Fibroblast of lung (primary cell): ENCODE data around the gene GNAT1. TPM values are rescaled to one million over a fixed set of nuclear protein-coding genes. Genes with fewer than 3 reads are reported as not detected.

ENCODE experiments used
- DNase-seq, 2 donors: peaks; one replicate each; pipeline versions ENCODE4 v3.0.0 to v3.0.0-alpha.2; 2010; ENCODE audit warnings: low read depth in 2 of 2
- H2AFZ ChIP-seq: 2 replicates; pipeline ENCODE4 v1.5.1; 2012; ENCODE audit warnings: low read length, control low read depth, inconsistent platforms
- H3K27ac ChIP-seq: 2 replicates; pipeline ENCODE4 v1.5.1; 2011; ENCODE audit warnings: low read length, control low read depth; ENCODE audit not compliant: insufficient read depth
- H3K27me3 ChIP-seq: 2 replicates; pipeline ENCODE4 v1.5.1; 2011; ENCODE audit warnings: mild to moderate bottlenecking, low read length; ENCODE audit not compliant: control insufficient read depth, insufficient read depth
- H3K36me3 ChIP-seq: 2 replicates; pipeline ENCODE4 v1.5.1; 2011; ENCODE audit warnings: low read length; ENCODE audit not compliant: control insufficient read depth, insufficient read depth
- H3K4me1 ChIP-seq: 2 replicates; pipeline ENCODE4 v1.5.1; 2011; ENCODE audit warnings: low read length; ENCODE audit not compliant: control insufficient read depth, insufficient read depth; ENCODE audit errors: extremely low read depth
- H3K4me2 ChIP-seq: 2 replicates; pipeline ENCODE4 v1.5.1; 2011; ENCODE audit warnings: low read length, control low read depth; ENCODE audit not compliant: insufficient read depth; ENCODE audit errors: extremely low read depth
- H3K4me3 ChIP-seq, 4 experiments: fragments of 200-600 bp in 1 of 4; sonication (generic) in 1 of 4; replicated peaks in 1 of 4; 2 replicates each; pipeline ENCODE4 v1.5.1; 2011 to 2016; ENCODE audit warnings: low read length in 4 of 4, low read depth in 3 of 4, mild to moderate bottlenecking in 3 of 4, control low read depth in 2 of 4, inconsistent platforms in 1 of 4, mixed read lengths in 1 of 4; ENCODE audit not compliant: insufficient read depth in 1 of 4; ENCODE audit errors: control extremely low read depth in 1 of 4
- H3K79me2 ChIP-seq: 2 replicates; pipeline ENCODE4 v1.5.1; 2012; ENCODE audit warnings: mild to moderate bottlenecking, low read length, inconsistent platforms; ENCODE audit not compliant: control insufficient read depth, insufficient read depth
- H3K9ac ChIP-seq: 2 replicates; pipeline ENCODE4 v1.5.1; 2011; ENCODE audit warnings: mild to moderate bottlenecking, low read length, control low read depth; ENCODE audit not compliant: insufficient read depth
- H3K9me3 ChIP-seq: 2 replicates; pipeline ENCODE4 v1.5.1; 2012; ENCODE audit warnings: low read depth, low read length; ENCODE audit not compliant: control insufficient read depth, insufficient read depth
- H4K20me1 ChIP-seq: 2 replicates; pipeline ENCODE4 v1.5.1; 2011; ENCODE audit warnings: low read length; ENCODE audit not compliant: control insufficient read depth, insufficient read depth; ENCODE audit errors: extremely low read depth
- EZH2 ChIP-seq: IDR thresholded peaks from 2 replicates; pipeline ENCODE4 v1.5.1; 2012; ENCODE audit warnings: low read length, control low read depth, mild to moderate bottlenecking; ENCODE audit errors: missing control alignments
- polyA plus RNA-seq, 2 donors: library from polyadenylated mRNA; depleted of rRNA in 1 of 2; stranded (reverse) in 1 of 2; unstranded in 1 of 2; fragments of >200 nt; gene quantifications; 2 replicates each; pipeline ENCODE4 v1.2.1, GENCODE V29; 2011 to 2012; ENCODE audit warnings: missing spikeins in 1 of 2
- total RNA-seq: library from RNA; depleted of rRNA; stranded (reverse); fragments of >200 nt; gene quantifications from 2 replicates; pipeline ENCODE4 v1.2.1, GENCODE V29; 2014
- TF ChIP-seq, protein P1 (sequence below), 2 donors: IDR thresholded peaks in 1 of 2; conservative IDR thresholded peaks in 1 of 2; 1 replicate in 1 of 2; 2 replicates in 1 of 2; pipeline ENCODE4 v1.5.1; 2011 to 2012; ENCODE audit warnings: low read length in 2 of 2, control low read depth in 1 of 2, inconsistent platforms in 1 of 2, low read depth in 1 of 2, mild to moderate bottlenecking in 1 of 2

Gene GNAT1
- total and polyA plus RNA-seq, 2 donors (not counting 1 experiment from before 2014, with no cell fraction given): not detected

- H3K27ac ChIP-seq: no peak overlapping the region
- DNase-seq: no peak
These were observed 28.7 kb downstream of the GNAT1 start for GRCh38 chr3:50220109-50220508.

GRCh38 chr3:50221051-50221410 lies 29.6 kb downstream of the GNAT1 start:
- no peak overlapping the region for H3K4me3 ChIP-seq
- no peak overlapping the region for H2AFZ ChIP-seq
- DNase-seq: no peak
- H3K4me1 ChIP-seq: no peaks in the 10 kb centered on the region
- no peak for TF ChIP-seq EZH2
- TF ChIP-seq, protein P1, sequence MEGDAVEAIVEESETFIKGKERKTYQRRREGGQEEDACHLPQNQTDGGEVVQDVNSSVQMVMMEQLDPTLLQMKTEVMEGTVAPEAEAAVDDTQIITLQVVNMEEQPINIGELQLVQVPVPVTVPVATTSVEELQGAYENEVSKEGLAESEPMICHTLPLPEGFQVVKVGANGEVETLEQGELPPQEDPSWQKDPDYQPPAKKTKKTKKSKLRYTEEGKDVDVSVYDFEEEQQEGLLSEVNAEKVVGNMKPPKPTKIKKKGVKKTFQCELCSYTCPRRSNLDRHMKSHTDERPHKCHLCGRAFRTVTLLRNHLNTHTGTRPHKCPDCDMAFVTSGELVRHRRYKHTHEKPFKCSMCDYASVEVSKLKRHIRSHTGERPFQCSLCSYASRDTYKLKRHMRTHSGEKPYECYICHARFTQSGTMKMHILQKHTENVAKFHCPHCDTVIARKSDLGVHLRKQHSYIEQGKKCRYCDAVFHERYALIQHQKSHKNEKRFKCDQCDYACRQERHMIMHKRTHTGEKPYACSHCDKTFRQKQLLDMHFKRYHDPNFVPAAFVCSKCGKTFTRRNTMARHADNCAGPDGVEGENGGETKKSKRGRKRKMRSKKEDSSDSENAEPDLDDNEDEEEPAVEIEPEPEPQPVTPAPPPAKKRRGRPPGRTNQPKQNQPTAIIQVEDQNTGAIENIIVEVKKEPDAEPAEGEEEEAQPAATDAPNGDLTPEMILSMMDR (conservative IDR thresholded peaks at IDR 0.05 in 1 of 2, IDR thresholded peaks at IDR 0.05 in 1 of 2; ENCODE audit: low read depth in 1 of 2, low read length in 2 of 2): no peak
- peaks cover 11% of the 10 kb centered on the region for H3K27me3 ChIP-seq
- H3K4me2 ChIP-seq: no peak overlapping the region
- no peak overlapping the region for H3K27ac ChIP-seq
- no peaks in the 10 kb centered on the region for H3K36me3 ChIP-seq
- H3K9me3 ChIP-seq: no peaks in the 10 kb centered on the region
- no peaks in the 10 kb centered on the region for H3K79me2 ChIP-seq
- H3K9ac ChIP-seq: no peak overlapping the region
- H4K20me1 ChIP-seq: no peaks in the 10 kb centered on the region

More at GRCh38 chr3:50220109-50220508, 28.7 kb downstream of the GNAT1 start:
- Histone ChIP-seq H3K4me2 (no peak overlapping the region), H3K9me3 (no peaks in the 10 kb centered on the region), H3K9ac (no peak overlapping the region), H3K27me3 (peaks cover 11% of the 10 kb centered on the region), H3K36me3 (no peaks in the 10 kb centered on the region), H2AFZ (no peak overlapping the region), H3K4me3 (no peak overlapping the region), H4K20me1 (no peaks in the 10 kb centered on the region), H3K4me1 (no peaks in the 10 kb centered on the region), H3K79me2 (no peaks in the 10 kb centered on the region)
- TF ChIP-seq, protein P1 (conservative IDR thresholded peaks at IDR 0.05 in 1 of 2, IDR thresholded peaks at IDR 0.05 in 1 of 2; ENCODE audit: low read depth in 1 of 2, low read length in 2 of 2): no peak
- TF ChIP-seq EZH2: no peak

DNA sequence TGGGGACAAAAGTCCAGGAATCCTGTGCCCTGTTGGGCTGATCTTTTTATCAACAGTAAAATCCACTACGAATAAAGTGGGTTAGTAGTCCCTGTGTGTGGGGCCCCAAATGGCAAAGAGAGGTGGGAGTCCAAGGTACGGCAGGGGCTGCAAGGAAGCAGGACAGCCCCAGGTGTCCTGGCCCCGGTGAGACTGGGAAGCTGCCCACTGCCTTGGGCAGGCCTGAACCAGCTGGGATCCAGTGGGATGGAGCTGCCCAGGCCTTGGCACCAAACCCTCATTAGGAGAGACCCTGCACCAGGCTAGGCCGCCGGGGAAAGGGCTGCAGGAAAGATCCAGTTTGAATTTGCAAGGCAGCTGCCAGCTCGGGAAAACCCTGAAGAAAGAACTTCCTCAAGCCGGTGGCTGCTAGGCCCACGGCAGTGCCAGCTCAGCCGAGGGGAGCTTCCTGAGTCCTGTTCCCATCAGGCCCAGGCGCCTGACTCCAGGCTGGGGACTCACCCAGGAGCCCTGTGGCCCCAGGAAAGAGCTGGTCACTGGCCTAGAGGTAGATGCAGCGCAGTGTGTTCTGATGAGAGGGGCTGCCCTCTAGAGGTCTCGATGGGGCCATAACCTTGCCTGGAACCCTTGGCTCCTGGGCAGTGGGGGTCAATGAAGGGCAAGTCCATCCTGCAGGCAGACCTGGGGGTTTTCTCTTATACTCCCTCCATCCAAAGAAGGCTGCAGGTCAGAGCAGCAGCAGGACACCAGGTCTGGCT lies 30.2 kb downstream of the GNAT1 start:
- TF ChIP-seq EZH2: no peak
- TF ChIP-seq, protein P1 (conservative IDR thresholded peaks at IDR 0.05 in 1 of 2, IDR thresholded peaks at IDR 0.05 in 1 of 2; ENCODE audit: low read depth in 1 of 2, low read length in 2 of 2): no peak

More for the DNA sequence above, 30.2 kb downstream of the GNAT1 start:
- Histone ChIP-seq H3K4me2 (no peak overlapping the region), H3K4me3 (no peak overlapping the region), H3K79me2 (no peaks in the 10 kb centered on the region), H3K27ac (no peak overlapping the region), H2AFZ (no peak overlapping the region), H3K27me3 (peaks cover 11% of the 10 kb centered on the region), H4K20me1 (no peaks in the 10 kb centered on the region), H3K4me1 (peaks cover 3% of the 10 kb centered on the region), H3K9ac (no peak overlapping the region), H3K36me3 (no peaks in the 10 kb centered on the region), H3K9me3 (no peaks in the 10 kb centered on the region)
- no peak for DNase-seq
